ENCODE measurements around the gene SCNN1B. TPM values are rescaled to one million over a fixed set of nuclear protein-coding genes. Genes with fewer than 3 reads are reported as not detected.

The SCNN1B gene
- total RNA-seq, 1 donor from 2014 or later: 68.1 TPM

- no peak for ATAC-seq
Measured at GRCh38 chr16:23321206-23321875, 19.2 kb downstream of the SCNN1B start.

- ATAC-seq: no peak
Measured at GRCh38 chr16:23323224-23324030, 21.3 kb downstream of the SCNN1B start.

GRCh38 chr16:23324727-23325126, 22.6 kb downstream of the SCNN1B start:
- peak; percentile 20 for ATAC-seq

GRCh38 chr16:23327836-23328235, 25.7 kb downstream of the SCNN1B start:
- ATAC-seq: no peak

GRCh38 chr16:23330161-23330560, 28.1 kb downstream of the SCNN1B start:
- no peak for ATAC-seq

GRCh38 chr16:23330583-23331249, 28.6 kb downstream of the SCNN1B start:
- ATAC-seq: no peak

- no peak for ATAC-seq
Measured at GRCh38 chr16:23333034-23333579, 31.0 kb downstream of the SCNN1B start.

- peak; percentile 59 for ATAC-seq
Measured at GRCh38 chr16:23333831-23334456, 31.8 kb downstream of the SCNN1B start.

GRCh38 chr16:23334457-23334853, 32.4 kb downstream of the SCNN1B start:
- ATAC-seq: peak; percentile 33

- ATAC-seq: no peak
Measured at GRCh38 chr16:23334950-23335349, 32.8 kb downstream of the SCNN1B start.

GRCh38 chr16:23337836-23338550, 35.9 kb downstream of the SCNN1B start:
- no peak for ATAC-seq

- ATAC-seq: no peak
Measured at GRCh38 chr16:23339787-23340186, 37.7 kb downstream of the SCNN1B start.

- no peak for ATAC-seq
Measured at GRCh38 chr16:23342083-23342640, 40.1 kb downstream of the SCNN1B start.

- ATAC-seq: no peak
Measured at GRCh38 chr16:23343643-23344612, 41.8 kb downstream of the SCNN1B start.

GRCh38 chr16:23345237-23345636, 43.1 kb downstream of the SCNN1B start:
- no peak for ATAC-seq

GRCh38 chr16:23348579-23349469, 46.7 kb downstream of the SCNN1B start:
- ATAC-seq: no peak

- ATAC-seq: no peak
Measured at GRCh38 chr16:23351360-23351759, 49.3 kb downstream of the SCNN1B start.

GRCh38 chr16:23353440-23353839, 51.3 kb downstream of the SCNN1B start:
- no peak for ATAC-seq

GRCh38 chr16:23354246-23354645, 52.1 kb downstream of the SCNN1B start:
- ATAC-seq: no peak
